Pancreas (tissue), 10 donors: ENCODE measurements around the gene PTPN1. TPM values are rescaled to one million over a fixed set of nuclear protein-coding genes. Genes with fewer than 3 reads are reported as not detected.

Experiments
- ATAC-seq, 4 donors: fragments of 200-7000 bp; cut with Tn5 transposase; one replicate each; pipeline versions ENCODE4 v1.8.0 to v1.9.1; 2020; ENCODE audit warnings: mild to moderate bottlenecking in 4 of 4, moderate library complexity in 4 of 4
- DNase-seq, 6 donors: peaks; one replicate each; pipeline ENCODE4 v3.0.0-alpha.2; 2020
- FAIRE-seq: peaks from 2 replicates; lab custom pipeline; 2012; peaks lifted over from hg19 to GRCh38; lab: Jason Lieb, UNC
- H3K27ac ChIP-seq, 4 donors: fragments of 200-600 bp; sonication (generic); 1 replicate in 3 of 4; 2 replicates in 1 of 4; pipeline versions ENCODE4 v1.5.0 to v1.8.0; 2020
- H3K27me3 ChIP-seq, 4 donors: fragments of 200-600 bp; one replicate each; pipeline ENCODE4 v1.8.0; 2021
- H3K36me3 ChIP-seq, 3 donors: fragments of 200-600 bp; sonication (generic) in 1 of 3; one replicate each; pipeline versions ENCODE4 v1.5.0 to v1.8.0; 2020 to 2021
- H3K4me1 ChIP-seq, 3 donors: fragments of 200-600 bp; one replicate each; pipeline ENCODE4 v1.8.0; 2021
- H3K4me3 ChIP-seq, 4 donors: fragments of 200-600 bp; sonication (generic) in 2 of 4; one replicate each; pipeline versions ENCODE4 v1.5.0 to v1.8.0; 2020 to 2021
- H3K9me3 ChIP-seq, 4 donors: fragments of 200-600 bp; one replicate each; pipeline ENCODE4 v1.8.0; 2021
- WGBS, 2 donors: extraction: QIAGEN DNeasy Blood & Tissue Kit; methylation state at CpG; one replicate each; pipeline ENCODE4 v1.1.7; 2013; 5-methylcytosine and 5-hydroxymethylcytosine counted together
- intact Hi-C, 3 donors: fragments of 100-400 bp; cut with DNase I; formaldehyde crosslinking; loops; one replicate each; pipeline versions ENCODE4 v1.11.1 to v1.14.2; 2022
- polyA plus RNA-seq, 2 donors: library from polyadenylated mRNA; stranded (reverse); fragments of 200-250 nt; gene quantifications; one replicate each; pipeline ENCODE4 v1.2.3, GENCODE V29; 2013
- total RNA-seq, 6 donors: library from RNA; stranded (reverse); fragmentation: NEBNext Ultra II Directional in 4 of 6; extraction: Animal tissue kit (Norgen Biotek cat#: 25700) in 4 of 6; gene quantifications; one replicate each; pipeline versions ENCODE4 v1.2.1 to v1.2.4, GENCODE V29; 2021 to 2023
- TF ChIP-seq, protein P1 (sequence below), 4 donors: fragments of 200-600 bp; sonication (generic) in 3 of 4; IDR thresholded peaks; one replicate each; pipeline versions ENCODE4 v1.5.0 to v1.8.0; 2021; ENCODE audit warnings: antibody characterized with exemption in 4 of 4
- donor health status: healthy with polysubstance abuse.
- donor health status: DM: no; HTN: no; CAD: no; lungs with moderate emphysema.
- donor health status: DM: no; HTN: no; CAD: no.
- donor health status: control.
- donor health status: control.
- donor health status: Bipolar disorder and iron deficiency.
- donor health status: DM: yes; HTN: yes; CAD: no.
- donor health status: DM: no; HTN: no; CAD: no.
- donor health status: DM: no; HTN: no; CAD: no.
- donor health status: DM: yes; HTN: yes; CAD: no.

PTPN1 gene
- total RNA-seq (10 to 100 TPM in 1 of 6 donors, 1 to 10 TPM in 5; 6.0 to 12.4 (median 8.4) TPM), polyA plus RNA-seq (10 to 100 TPM in 1 of 2 donors, 1 to 10 TPM in 1; 8.3 to 11.2 TPM)

- H3K4me3 ChIP-seq = peak within 1 kb of the TSS; percentile 72 to 100 (median 98)
- 0 to 1% methylated on average over 58 to 64 of the region's 64 CpGs for WGBS, 2 donors
- ATAC-seq (peak; percentile 97 to 99 (median 98)), DNase-seq (peak; percentile 96 to 99 (median 99)), FAIRE-seq (no peak)
- H3K27me3 ChIP-seq = no peaks in the 10 kb centered on the region
- no peaks in the 10 kb centered on the region for H3K36me3 ChIP-seq
- peak within 1 kb of the TSS; percentile 59 to 72 (median 66) for H3K27ac ChIP-seq
- H3K9me3 ChIP-seq = no peaks in the 10 kb centered on the region
- intact Hi-C loops = no loop called here
- peaks cover 0 to 25% (median 25%) of the 10 kb centered on the region in 3 donors for H3K4me1 ChIP-seq
- TF ChIP-seq, protein P1, sequence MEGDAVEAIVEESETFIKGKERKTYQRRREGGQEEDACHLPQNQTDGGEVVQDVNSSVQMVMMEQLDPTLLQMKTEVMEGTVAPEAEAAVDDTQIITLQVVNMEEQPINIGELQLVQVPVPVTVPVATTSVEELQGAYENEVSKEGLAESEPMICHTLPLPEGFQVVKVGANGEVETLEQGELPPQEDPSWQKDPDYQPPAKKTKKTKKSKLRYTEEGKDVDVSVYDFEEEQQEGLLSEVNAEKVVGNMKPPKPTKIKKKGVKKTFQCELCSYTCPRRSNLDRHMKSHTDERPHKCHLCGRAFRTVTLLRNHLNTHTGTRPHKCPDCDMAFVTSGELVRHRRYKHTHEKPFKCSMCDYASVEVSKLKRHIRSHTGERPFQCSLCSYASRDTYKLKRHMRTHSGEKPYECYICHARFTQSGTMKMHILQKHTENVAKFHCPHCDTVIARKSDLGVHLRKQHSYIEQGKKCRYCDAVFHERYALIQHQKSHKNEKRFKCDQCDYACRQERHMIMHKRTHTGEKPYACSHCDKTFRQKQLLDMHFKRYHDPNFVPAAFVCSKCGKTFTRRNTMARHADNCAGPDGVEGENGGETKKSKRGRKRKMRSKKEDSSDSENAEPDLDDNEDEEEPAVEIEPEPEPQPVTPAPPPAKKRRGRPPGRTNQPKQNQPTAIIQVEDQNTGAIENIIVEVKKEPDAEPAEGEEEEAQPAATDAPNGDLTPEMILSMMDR (IDR thresholded peaks at IDR 0.05) = no peak
Observed at GRCh38 chr20:50509923-50510705, at the start of gene PTPN1. Gene PTPN1 (plus strand): TSS chr20:50510383. CDS start chr20:50510528, 145 bp downstream.

DNA sequence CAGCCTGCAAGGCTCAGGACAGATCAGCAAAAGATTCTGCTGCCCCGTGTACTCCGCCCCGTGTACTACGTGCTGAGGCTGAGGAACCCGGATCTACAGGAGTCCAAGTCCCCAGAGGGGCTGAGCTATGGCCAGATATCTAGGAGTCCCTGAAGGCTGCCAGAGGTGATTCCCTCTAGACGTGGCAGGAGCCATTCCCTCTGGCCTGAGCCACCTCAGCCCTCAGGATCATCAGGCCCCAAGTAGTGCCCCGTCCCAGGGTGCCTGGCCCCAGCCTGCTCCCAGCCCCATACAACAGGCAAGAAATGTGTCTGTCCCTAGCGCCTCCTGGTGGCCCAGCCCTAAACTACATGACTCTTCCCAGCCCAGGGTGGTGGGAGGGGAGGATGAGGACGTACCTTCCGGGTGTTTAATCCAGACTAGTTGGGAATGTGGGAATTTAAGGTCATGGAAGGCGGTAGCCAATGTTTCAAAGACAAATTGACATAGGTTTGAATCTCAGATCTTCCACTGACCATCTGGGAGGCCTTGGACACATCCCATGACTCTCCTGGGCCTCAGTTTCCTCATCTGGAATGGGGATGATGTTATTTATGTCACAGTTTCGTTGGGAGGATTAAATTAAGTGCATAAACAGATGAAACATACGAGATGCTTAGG lies 49.4 kb upstream of the PTPN1 start:
- Histone ChIP-seq H3K4me1 (peaks cover 0 to 21% (median 7%) of the 10 kb centered on the region in 3 donors), H3K27me3 (no peaks in the 10 kb centered on the region), H3K27ac (peak overlapping the region in 1 of 4 donors; percentile 4), H3K36me3 (no peaks in the 10 kb centered on the region), H3K9me3 (no peaks in the 10 kb centered on the region), H3K4me3 (no peak overlapping the region)
- DNase-seq (peak; percentile 79 to 97 (median 93)), ATAC-seq (peak; percentile 88 to 93 (median 90)), FAIRE-seq (no peak)
- TF ChIP-seq, protein P1 (IDR thresholded peaks at IDR 0.05) = peak; percentile 76 to 90 (median 85)
- 15 to 18% methylated on average over 13 of the region's 13 CpGs for WGBS, 2 donors
- intact Hi-C loops = loop anchor here in 2 of 3 donors (2.0 to 5.0 kb wide), 2 partner anchors 270 to 273 kb away; partner anchors contain the start of gene CEBPB (in 1 of the 2)

DNA sequence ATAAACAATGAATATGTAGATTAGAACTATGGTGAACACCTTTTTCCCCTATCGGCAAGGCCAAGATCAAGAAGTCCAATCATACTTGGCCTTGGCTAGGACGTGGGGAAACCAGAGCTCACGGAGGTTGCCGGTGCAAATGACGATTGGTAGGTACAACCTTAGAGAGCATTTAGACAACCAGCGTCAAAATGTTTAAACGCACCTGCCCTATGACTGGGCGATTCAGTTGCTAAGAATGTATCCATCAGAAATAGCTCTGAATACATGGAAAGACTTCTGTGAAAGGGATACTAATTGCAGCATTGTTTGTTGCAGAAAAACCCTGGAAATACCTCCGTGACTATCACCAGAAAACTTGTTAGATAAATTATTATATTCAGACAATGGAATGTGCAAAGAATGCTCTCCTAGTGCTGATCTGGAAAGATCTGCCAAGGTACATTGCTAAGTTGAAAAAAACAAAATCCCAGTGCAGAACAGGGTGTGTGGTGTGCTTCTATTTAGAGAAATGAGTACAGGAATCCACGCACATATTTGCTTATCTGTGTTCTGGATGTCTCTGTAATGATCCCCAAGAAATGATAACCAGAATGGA lies 48.0 kb upstream of the PTPN1 start:
- intact Hi-C loops = loop anchor here in 1 of 3 donors (5.0 kb wide), 1 partner anchor 275 kb away; no protein-coding TSS in a partner anchor
- H3K4me1 ChIP-seq = peaks cover 0 to 11% (median 5%) of the 10 kb centered on the region in 3 donors
- H3K27ac ChIP-seq = peak overlapping the region in 3 of 4 donors; percentile 8 to 54 (median 48)
- TF ChIP-seq, protein P1 (IDR thresholded peaks at IDR 0.05) = no peak
- H3K36me3 ChIP-seq = no peaks in the 10 kb centered on the region
- ATAC-seq (peak in 3 of 4 donors; percentile 5 to 44 (median 5)), DNase-seq (no peak), FAIRE-seq (no peak)
- H3K4me3 ChIP-seq = no peak overlapping the region
- H3K27me3 ChIP-seq = no peaks in the 10 kb centered on the region
- WGBS, 2 donors = 40 to 42% methylated on average over 10 of the region's 10 CpGs
- no peaks in the 10 kb centered on the region for H3K9me3 ChIP-seq

GRCh38 chr20:50464026-50464724 lies 46.0 kb upstream of the PTPN1 start:
- no peak overlapping the region for H3K4me3 ChIP-seq
- no peak for FAIRE-seq
- no peaks in the 10 kb centered on the region for H3K9me3 ChIP-seq
- peak in 5 of 6 donors; percentile 48 to 76 (median 66) for DNase-seq
- 18 to 21% methylated on average over 21 of the region's 21 CpGs for WGBS, 2 donors
- TF ChIP-seq, protein P1 (IDR thresholded peaks at IDR 0.05) = peak; percentile 65 to 79 (median 69)
- intact Hi-C loops = loop anchor here in 1 of 3 donors (5.0 kb wide), 1 partner anchor 277 kb away; no protein-coding TSS in a partner anchor
- peaks cover 0 to 10% (median 5%) of the 10 kb centered on the region in 3 donors for H3K4me1 ChIP-seq
- H3K36me3 ChIP-seq = no peaks in the 10 kb centered on the region
- no peak overlapping the region for H3K27ac ChIP-seq
- ATAC-seq = peak; percentile 56 to 80 (median 73)
- H3K27me3 ChIP-seq = no peaks in the 10 kb centered on the region
